ENCODE results near the gene DTX2. TPM values are rescaled to one million over a fixed set of nuclear protein-coding genes. Genes with fewer than 3 reads are reported as not detected.
A peak's percentile ranks its signal among the peaks of the same experiment; 100 is the strongest.
"Not testable (repeated sequence)": the region's sequence is repeated elsewhere in the genome, so short reads cannot be mapped to it uniquely, and the experiment has no call there.

The DTX2 gene
- total RNA-seq, 4 donors from 2014 or later: 26.8 to 49.2 (median 33.7) TPM

DNA sequence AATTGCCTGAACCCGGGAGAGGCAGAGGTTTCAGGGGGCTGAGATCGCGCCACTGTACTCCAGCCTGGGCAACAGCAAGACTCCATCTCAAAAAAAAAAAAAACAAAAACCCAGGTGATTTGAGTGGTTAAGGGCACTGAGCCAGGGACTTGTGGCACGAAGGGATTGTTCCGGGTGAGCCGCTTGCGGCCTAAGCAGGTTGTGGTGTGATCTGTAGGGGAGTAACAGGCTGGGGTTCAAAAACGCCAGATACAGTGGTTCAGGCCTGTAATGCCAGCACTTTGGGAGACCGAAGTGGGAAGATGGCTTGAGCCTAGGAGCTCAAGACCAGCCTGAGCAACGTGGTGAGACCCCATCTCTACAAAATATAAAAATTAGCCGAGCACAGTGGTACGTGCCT, 17.7 kb upstream of the DTX2 start:
- not testable (repeated sequence) for H3K4me3 ChIP-seq; H3K27ac ChIP-seq; DNase-seq (ENCODE audit: low spot score in 2 of 2); H3K27me3 ChIP-seq; H3K9me3 ChIP-seq; H3K36me3 ChIP-seq; H3K4me1 ChIP-seq
- WGBS, 2 donors: 82% methylated on average over 8 to 12 of the region's 12 CpGs

DNA sequence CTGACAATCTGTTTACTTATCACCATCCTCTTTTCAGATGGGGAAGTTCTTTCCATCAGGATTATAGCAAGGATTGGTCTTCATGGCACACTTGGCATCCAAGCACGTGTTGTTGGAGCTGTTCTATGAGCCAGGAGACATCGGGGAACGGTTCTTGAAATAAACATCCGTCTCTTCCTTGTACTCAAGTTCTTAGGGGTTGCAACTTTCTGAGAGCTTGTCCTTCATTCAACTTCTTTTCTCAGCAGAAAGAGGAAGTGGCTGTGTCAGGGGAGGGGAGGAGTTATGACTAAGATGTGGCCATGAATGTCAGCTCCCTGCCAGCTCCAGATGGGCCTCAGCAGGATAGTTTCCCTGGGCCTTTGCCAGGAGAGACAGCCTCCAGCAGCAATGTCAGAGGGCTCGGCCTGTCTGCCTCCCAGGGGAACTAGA, 15.9 kb upstream of the DTX2 start:
- H3K36me3 ChIP-seq, H3K4me3 ChIP-seq, H3K4me1 ChIP-seq, H3K27me3 ChIP-seq, H3K9me3 ChIP-seq: not testable (repeated sequence)
- WGBS, 2 donors: 0% methylated on average over 4 of the region's 5 CpGs
- DNase-seq (ENCODE audit: low spot score in 2 of 2): peak in 1 of 2 donors; percentile 54
- peak overlapping the region in 2 of 4 donors; percentile 53 to 75 for H3K27ac ChIP-seq
- TF ChIP-seq EP300 (IDR thresholded peaks at IDR 0.05): peak in 1 of 2 donors; percentile 38

DNA sequence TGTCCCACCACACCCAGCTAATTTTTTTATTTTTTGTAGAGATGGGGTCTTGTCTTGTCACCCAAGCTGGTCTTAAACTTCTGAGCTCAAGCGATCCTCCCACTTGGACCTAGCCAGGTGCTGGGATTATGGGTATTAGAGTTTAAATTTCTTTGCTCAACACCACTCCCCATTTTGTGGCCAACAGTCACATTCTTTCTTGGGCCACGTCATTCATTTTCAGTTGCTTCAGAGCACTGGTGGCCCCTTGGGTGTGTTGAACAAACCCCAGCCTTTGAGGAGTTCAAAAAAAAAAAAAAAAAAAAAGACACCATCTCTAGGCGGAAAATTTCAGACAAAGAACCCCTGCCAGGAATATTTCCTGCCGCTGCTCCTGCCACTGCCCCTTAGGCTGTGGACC, 4.5 kb upstream of the DTX2 start:
- H3K4me3 ChIP-seq; H3K27me3 ChIP-seq; H3K36me3 ChIP-seq; H3K27ac ChIP-seq; DNase-seq (ENCODE audit: low spot score in 2 of 2); H3K9me3 ChIP-seq; H3K4me1 ChIP-seq: not testable (repeated sequence)
- WGBS, 2 donors: no CpG with 5 or more reads among the region's 4 CpGs

- H3K27me3 ChIP-seq: not testable (repeated sequence)
- whole genome bisulfite sequencing, 2 donors: 51 to 52% methylated on average over 2 of the region's 4 CpGs
These were observed 3.0 kb upstream of the DTX2 start for GRCh38 chr7:76458504-76458903.

GRCh38 chr7:76460767-76461166, 742 bp upstream of the DTX2 start:
- not testable (repeated sequence) for H3K36me3 ChIP-seq; DNase-seq (ENCODE audit: low spot score in 2 of 2); H3K27me3 ChIP-seq; H3K9me3 ChIP-seq; H3K4me3 ChIP-seq; H3K27ac ChIP-seq; H3K4me1 ChIP-seq
- WGBS, 2 donors: 90 to 96% methylated on average over 14 to 15 of the region's 20 CpGs

More at GRCh38 chr7:76458504-76458903, 3.0 kb upstream of the DTX2 start:
- H3K4me3 ChIP-seq; H3K36me3 ChIP-seq; H3K9me3 ChIP-seq; H3K27ac ChIP-seq; H3K4me1 ChIP-seq; DNase-seq (ENCODE audit: low spot score in 2 of 2): not testable (repeated sequence)

DNA sequence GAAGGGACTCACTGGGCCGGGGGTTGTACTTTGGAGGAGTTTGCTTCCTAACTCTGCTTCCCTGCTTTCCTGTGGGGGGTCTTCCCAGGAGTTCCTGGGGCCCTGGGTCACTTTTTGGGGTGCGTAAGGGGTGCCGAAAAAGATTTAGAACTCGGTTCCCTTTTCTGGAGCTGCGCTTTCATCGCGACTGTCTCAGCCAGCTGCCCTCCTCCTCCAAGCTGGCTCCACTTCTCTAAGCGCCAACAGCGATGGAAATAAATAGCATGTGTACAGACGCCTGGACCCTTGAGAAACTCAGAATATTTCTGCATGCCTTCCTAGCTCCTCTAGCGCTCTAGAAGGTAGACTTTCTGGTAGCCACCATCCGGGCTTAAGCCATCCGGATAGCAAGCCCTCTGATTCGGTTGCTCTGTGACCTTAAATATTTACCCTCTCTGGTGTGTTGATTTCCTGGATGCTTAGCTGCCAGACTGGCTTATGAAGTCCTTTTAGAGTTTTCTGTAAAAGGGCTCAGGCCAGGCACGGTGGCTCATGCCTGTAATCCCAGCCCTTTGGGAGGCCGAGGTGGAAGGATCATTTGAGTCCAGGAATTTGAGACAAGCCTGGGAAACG, 868 bp downstream of the DTX2 start:
- not testable (repeated sequence) for DNase-seq (ENCODE audit: low spot score in 2 of 2); H3K27me3 ChIP-seq; H3K4me3 ChIP-seq; H3K36me3 ChIP-seq; H3K9me3 ChIP-seq; H3K27ac ChIP-seq
- no CpG with 5 or more reads among the region's 17 CpGs for WGBS, 2 donors
- H3K4me1 ChIP-seq: peaks cover 0 to 11% (median 5%) of the 10 kb centered on the region in 4 donors

GRCh38 chr7:76464959-76465358, 3.5 kb downstream of the DTX2 start:
- not testable (repeated sequence) for DNase-seq (ENCODE audit: low spot score in 2 of 2); H3K36me3 ChIP-seq; H3K4me3 ChIP-seq; H3K9me3 ChIP-seq; H3K27me3 ChIP-seq; H3K27ac ChIP-seq
- 61 to 78% methylated on average over 3 to 5 of the region's 5 CpGs for WGBS, 2 donors
- H3K4me1 ChIP-seq: peaks cover 0 to 14% (median 5%) of the 10 kb centered on the region in 4 donors

- no CpG with 5 or more reads among the region's 8 CpGs for WGBS, 2 donors
- H3K27ac ChIP-seq; H3K36me3 ChIP-seq; H3K4me3 ChIP-seq; H3K9me3 ChIP-seq; H3K27me3 ChIP-seq; DNase-seq (ENCODE audit: low spot score in 2 of 2): not testable (repeated sequence)
- peaks cover 0 to 14% (median 5%) of the 10 kb centered on the region in 4 donors for H3K4me1 ChIP-seq
These were observed 4.4 kb downstream of the DTX2 start for GRCh38 chr7:76465950-76466349.

- not testable (repeated sequence) for H3K9me3 ChIP-seq; H3K36me3 ChIP-seq; H3K27ac ChIP-seq; DNase-seq (ENCODE audit: low spot score in 2 of 2); H3K4me3 ChIP-seq; H3K27me3 ChIP-seq
- peaks cover 0 to 14% (median 5%) of the 10 kb centered on the region in 4 donors for H3K4me1 ChIP-seq
- 79 to 82% methylated on average over 10 of the region's 14 CpGs for WGBS, 2 donors
These were observed 6.4 kb downstream of the DTX2 start for GRCh38 chr7:76467743-76468404.

DNA sequence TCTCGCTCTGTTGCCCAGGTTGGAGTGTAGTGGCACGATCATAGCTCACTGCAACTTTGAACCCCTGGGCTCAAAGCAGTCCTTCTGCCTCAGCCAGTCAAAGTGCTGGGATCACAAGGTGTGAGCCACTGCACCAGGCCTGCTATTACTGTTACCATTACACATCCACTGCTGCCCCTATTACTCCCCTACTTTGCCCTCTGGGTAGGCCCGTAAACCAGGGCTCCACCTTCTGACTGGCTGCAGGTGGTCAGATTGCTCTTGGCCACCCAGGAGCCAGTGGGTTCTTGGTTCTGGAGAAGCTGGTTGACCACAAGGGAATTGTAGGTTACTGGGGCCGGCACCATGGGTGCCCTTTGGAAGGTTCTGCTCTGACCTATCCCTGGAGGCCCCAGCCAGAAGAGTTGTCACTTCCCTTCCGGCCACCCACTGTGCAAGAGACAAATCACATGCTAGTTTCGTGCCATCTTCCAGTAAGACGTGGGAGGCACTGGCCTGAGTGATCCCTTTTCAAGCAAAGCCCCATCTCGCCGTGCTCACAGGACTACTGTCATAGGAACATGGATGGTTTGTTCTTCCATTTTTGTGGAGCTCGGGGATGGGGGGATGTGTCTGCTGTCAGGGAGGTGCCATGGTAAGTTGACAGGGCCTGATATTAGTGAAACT, 10.2 kb downstream of the DTX2 start:
- not testable (repeated sequence) for H3K4me1 ChIP-seq; H3K36me3 ChIP-seq; H3K27ac ChIP-seq; H3K27me3 ChIP-seq; DNase-seq (ENCODE audit: low spot score in 2 of 2); H3K4me3 ChIP-seq; H3K9me3 ChIP-seq
- whole genome bisulfite sequencing, 2 donors: 85% methylated on average over 4 of the region's 10 CpGs; no CpG with 5 or more reads in 1 of the 2 donors

DNA sequence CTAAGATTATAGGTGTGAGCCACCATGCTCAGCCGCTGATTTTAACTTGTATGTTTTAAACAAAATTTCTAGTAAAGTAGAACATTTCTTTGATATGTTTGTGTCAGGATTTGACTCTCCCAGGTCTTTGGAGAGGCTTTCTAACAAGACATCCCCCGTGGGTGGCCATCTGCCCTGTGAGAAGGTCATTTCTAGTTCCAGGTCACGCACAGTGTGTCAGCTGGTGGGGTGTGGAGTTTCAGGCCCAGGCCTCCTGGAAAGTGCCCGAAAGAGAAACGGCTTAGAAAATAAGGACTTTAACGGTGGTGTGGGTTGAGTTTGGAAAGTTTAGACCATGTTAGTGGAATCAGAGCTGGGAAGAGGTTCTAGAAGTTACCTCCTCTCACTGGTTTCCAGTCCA, 11.6 kb downstream of the DTX2 start:
- WGBS, 2 donors: 84% methylated on average over 3 of the region's 6 CpGs; no CpG with 5 or more reads in 1 of the 2 donors
- peaks cover 0 to 11% (median 0%) of the 10 kb centered on the region in 3 donors for H3K36me3 ChIP-seq
- not testable (repeated sequence) for H3K27me3 ChIP-seq; H3K9me3 ChIP-seq; H3K4me3 ChIP-seq; H3K4me1 ChIP-seq; H3K27ac ChIP-seq; DNase-seq (ENCODE audit: low spot score in 2 of 2)

- not testable (repeated sequence) for H3K27ac ChIP-seq; H3K9me3 ChIP-seq; H3K4me1 ChIP-seq; H3K27me3 ChIP-seq; DNase-seq (ENCODE audit: low spot score in 2 of 2); H3K4me3 ChIP-seq
- peaks cover 0 to 18% (median 0%) of the 10 kb centered on the region in 3 donors for H3K36me3 ChIP-seq
- WGBS, 2 donors: no CpG with 5 or more reads among the region's 11 CpGs
These were observed 14.8 kb downstream of the DTX2 start for GRCh38 chr7:76476280-76476679.

DNA sequence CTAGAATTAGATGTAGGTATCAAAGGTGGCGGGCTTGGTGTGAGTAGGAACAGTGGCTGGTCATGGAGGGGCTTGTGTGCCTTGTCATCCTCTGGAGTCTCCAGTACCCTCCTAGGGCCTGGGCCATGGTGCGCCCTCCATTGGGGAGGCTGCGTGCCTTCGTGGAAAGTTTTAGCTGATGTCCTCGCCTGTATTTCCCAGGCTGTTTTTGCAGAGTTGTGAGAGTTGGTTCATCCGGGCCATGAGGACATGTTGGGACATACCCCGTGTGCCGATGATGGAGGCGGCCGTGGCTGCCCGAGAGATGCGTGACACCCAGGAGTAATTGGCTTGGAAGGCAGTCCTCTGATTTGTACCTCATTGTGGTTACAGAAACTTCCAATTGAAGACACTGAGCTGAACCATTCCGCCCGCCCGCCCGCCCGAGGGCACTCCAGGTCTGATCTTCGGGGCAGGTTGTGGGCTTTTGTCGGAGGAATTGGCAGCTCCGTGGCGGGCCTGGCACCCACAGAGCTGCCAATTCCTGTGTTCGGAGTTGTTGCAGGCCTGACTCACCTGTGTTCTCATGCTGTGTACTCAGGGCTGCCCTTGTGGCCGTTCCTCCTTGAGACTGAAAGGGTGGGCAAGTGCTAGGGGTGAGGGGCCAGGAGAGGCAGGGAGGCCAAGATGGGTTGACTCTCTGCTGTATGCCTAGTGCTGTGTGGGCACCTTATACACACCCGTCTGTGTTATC, 15.4 kb downstream of the DTX2 start:
- H3K4me3 ChIP-seq: not testable (repeated sequence)
- WGBS, 2 donors: 92 to 96% methylated on average over 12 to 22 of the region's 24 CpGs

More for the DNA sequence above, 15.4 kb downstream of the DTX2 start:
- H3K9me3 ChIP-seq; H3K27me3 ChIP-seq; H3K27ac ChIP-seq; DNase-seq (ENCODE audit: low spot score in 2 of 2); H3K4me1 ChIP-seq: not testable (repeated sequence)
- peaks cover 0 to 18% (median 0%) of the 10 kb centered on the region in 3 donors for H3K36me3 ChIP-seq

Data from tibial nerve (tissue), 4 donors.